ENCODE measurements around the gene SORD.
"Not testable (repeated sequence)": the region's sequence is repeated elsewhere in the genome, so short reads cannot be mapped to it uniquely, and the experiment has no call there.

SORD gene

DNA sequence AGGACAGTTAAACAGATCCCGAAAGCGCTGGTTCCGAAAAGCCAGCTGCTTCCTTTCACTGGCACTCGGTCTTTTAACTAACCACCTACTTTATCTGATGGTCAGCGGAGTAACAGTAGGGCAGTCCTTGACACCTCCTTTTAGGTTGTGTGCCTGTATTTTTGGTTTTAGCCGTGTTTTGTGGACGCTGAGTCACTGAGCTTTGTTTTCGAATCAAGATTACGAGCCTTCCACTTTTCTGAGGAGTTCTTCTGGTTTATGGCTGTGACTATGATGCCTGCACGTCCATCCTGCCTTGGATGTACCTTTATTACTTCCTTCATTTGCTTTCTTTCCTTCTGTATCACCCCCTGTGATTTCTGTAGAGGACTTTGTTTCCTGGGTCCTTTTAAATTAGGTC lies 59.4 kb downstream of the SORD start:
- not testable (repeated sequence) for DNase-seq (ENCODE audit: extremely low read depth, low read depth); H3K4me3 ChIP-seq (replicated peaks; ENCODE audit: low read depth, low read length)

DNA sequence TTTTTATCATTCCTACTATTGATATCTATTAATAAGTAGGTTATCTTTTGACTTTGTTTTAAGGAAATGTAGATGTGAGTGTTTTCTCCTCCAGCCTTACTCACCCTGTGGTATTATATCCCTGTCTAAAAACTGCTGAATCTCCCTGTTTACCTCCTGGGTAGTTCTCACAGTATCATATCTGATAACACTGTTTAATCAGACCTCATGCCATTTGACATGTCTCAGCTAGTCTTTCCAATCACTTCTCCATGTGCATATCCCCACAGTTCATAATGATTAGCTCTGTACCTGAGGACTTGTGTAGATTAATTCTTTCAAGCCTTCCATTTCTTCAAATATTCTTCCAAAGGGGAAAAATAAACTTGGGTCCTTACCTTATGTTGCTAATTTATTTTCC lies 60.2 kb downstream of the SORD start:
- TF ChIP-seq, protein P1, sequence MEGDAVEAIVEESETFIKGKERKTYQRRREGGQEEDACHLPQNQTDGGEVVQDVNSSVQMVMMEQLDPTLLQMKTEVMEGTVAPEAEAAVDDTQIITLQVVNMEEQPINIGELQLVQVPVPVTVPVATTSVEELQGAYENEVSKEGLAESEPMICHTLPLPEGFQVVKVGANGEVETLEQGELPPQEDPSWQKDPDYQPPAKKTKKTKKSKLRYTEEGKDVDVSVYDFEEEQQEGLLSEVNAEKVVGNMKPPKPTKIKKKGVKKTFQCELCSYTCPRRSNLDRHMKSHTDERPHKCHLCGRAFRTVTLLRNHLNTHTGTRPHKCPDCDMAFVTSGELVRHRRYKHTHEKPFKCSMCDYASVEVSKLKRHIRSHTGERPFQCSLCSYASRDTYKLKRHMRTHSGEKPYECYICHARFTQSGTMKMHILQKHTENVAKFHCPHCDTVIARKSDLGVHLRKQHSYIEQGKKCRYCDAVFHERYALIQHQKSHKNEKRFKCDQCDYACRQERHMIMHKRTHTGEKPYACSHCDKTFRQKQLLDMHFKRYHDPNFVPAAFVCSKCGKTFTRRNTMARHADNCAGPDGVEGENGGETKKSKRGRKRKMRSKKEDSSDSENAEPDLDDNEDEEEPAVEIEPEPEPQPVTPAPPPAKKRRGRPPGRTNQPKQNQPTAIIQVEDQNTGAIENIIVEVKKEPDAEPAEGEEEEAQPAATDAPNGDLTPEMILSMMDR (IDR thresholded peaks at IDR 0.05; ENCODE audit: low read depth, low read length, missing control alignments) = no peak
- no peak for DNase-seq (ENCODE audit: extremely low read depth, low read depth)
- no peak overlapping the region for H3K4me3 ChIP-seq (replicated peaks; ENCODE audit: low read depth, low read length)

DNA sequence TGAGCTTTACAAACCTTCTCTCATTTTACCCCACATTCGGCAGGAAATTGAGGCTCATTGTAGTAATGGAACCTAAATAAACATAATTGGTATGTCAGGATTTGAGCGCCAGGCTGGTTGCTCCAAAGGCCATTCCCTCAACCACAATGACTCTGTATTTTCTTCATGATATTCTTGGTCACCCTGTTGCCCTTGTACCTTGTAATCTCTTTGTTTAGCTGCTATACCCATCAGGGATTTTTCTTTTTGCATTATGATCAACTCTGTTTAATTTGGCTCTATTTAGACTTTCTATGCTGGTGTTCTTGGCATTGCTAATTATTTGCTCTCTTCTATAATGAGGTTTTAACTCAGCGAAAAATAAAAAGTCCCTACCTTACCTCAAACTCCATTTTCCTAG lies 61.2 kb downstream of the SORD start:
- DNase-seq (ENCODE audit: extremely low read depth, low read depth) = no peak
- TF ChIP-seq, protein P1 (IDR thresholded peaks at IDR 0.05; ENCODE audit: low read depth, low read length, missing control alignments) = no peak
- no peak overlapping the region for H3K4me3 ChIP-seq (replicated peaks; ENCODE audit: low read depth, low read length)

DNA sequence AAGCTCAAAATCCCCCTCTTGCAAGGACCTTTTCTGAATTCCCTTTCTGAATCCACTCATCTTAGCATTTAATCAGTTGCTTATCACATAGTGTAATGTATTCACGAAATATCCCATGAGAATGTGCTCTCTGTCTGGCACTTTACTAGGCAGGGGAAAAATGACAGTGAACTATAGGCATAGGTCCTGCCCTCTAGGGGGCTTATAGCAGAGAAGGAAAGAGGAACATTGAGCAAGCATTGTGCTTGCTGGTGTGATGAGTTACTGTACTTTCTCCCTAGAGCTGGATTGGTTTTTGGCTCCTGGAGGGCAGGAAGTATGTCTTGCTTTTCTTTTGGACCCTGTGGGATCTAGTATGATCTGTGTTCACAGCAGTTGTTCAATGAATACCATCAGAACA lies 64.5 kb downstream of the SORD start:
- no peak overlapping the region for H3K4me3 ChIP-seq (replicated peaks; ENCODE audit: low read depth, low read length)
- TF ChIP-seq, protein P1 (IDR thresholded peaks at IDR 0.05; ENCODE audit: low read depth, low read length, missing control alignments) = no peak
- no peak for DNase-seq (ENCODE audit: extremely low read depth, low read depth)

DNA sequence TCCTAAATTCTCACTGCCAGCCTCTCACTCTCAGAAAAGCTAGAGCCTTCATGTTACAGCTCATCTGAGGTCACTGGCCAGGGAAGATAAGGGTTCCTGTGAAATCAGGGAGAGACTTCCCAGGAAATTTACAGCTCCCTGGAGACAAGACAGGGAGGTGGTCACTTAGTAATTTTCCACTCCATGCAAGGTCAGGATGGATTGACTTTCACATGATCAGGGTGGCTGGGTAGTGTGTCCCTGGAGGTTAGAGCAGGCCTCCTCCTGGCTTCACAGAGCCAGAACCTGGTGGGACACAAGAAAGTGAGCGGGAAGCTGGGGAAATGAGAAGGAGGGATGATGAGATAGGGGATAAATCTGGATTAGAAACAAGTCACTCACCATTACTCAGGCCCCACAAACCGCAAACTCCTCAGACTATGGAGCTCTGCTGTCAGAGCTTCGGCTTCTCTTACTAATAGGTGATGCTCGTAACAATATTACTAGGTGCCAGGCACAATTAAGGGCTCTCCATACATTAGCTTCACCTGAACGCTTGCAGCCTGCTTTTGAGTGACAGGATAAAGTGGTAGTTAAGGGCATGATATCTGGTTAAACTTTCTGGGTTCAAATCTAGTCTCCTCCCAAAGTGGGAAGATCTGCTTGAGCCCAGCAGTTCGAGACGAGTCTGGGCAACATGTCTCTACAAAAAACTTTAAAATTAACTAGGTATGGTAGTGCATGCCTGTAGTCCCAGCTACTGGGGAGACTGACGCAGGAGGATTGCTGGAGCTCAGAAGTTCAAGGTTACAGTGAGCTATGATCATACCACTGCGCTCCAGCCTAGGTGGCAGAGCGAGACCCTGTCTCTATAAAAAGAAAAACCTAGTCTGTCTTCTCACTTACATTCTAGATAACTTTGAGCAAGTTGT lies 66.1 kb downstream of the SORD start:
- no peak for DNase-seq (ENCODE audit: extremely low read depth, low read depth)
- TF ChIP-seq, protein P1 (IDR thresholded peaks at IDR 0.05; ENCODE audit: low read depth, low read length, missing control alignments) = no peak
- no peak overlapping the region for H3K4me3 ChIP-seq (replicated peaks; ENCODE audit: low read depth, low read length)

DNA sequence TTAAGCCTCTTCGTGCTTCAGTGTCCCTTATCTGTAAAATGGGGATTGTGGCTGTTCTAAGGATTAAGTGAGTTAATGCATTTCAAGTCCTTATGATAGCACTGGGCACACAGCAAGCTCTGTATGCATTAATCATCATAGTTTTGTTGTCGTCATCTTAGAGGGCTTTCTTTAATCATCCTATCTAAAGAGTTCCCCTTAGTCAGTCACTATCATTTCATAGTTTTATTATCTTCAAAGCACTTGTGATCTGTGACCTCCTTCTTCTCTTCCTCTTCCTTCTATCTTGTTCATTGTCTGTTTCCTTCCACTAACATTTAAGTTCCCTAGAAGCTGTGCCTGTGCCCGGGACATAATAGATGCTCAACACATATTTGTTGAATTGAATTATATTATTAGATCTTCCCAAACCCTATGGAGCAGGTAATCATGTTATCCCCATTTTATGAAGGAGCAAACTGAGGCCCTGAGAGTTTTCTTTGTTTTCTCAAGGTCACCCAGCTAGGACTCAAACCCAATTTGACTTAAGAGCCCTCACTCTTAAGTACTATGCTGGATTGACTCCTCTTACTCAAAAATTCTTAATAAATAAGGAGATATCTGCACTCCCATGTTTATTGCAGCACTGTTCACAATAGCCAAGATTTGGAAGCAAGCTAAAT lies 66.8 kb downstream of the SORD start:
- TF ChIP-seq, protein P1 (IDR thresholded peaks at IDR 0.05; ENCODE audit: low read depth, low read length, missing control alignments) = no peak
- H3K4me3 ChIP-seq (replicated peaks; ENCODE audit: low read depth, low read length) = no peak overlapping the region
- DNase-seq (ENCODE audit: extremely low read depth, low read depth) = no peak

DNA sequence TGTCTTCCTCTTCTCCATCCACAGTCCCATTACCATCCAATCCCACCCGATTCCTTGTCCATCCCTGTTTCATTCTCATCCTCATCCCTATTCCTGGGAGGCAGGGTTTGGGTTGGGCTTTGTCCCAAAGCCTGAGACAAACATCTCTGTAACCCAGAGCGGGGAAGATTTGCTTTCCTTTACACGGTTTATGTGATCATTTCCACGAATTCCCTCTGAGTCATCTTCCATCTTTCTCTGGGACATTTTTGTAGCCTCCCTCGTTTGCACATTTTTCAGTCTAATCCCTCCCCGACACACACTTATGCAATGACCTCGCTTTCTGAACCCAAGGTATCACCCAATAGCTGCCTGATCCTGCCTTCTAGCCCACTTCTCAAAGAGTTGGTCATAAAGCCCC lies 68.2 kb downstream of the SORD start:
- DNase-seq (ENCODE audit: extremely low read depth, low read depth) = no peak
- TF ChIP-seq, protein P1 (IDR thresholded peaks at IDR 0.05; ENCODE audit: low read depth, low read length, missing control alignments) = no peak
- no peak overlapping the region for H3K4me3 ChIP-seq (replicated peaks; ENCODE audit: low read depth, low read length)
